Activated T-cell treated with anti-CD3 and anti-CD28 coated beads for 48 hours (primary cell): Measurements from ENCODE around the gene LGALS7B.
"Not testable (repeated sequence)": the region's sequence is repeated elsewhere in the genome, so short reads cannot be mapped to it uniquely, and the experiment has no call there.

Experiments used
- DNase-seq: peaks from one replicate; pipeline ENCODE4 v3.0.0-alpha.2; 2020; ENCODE audit warnings: low read depth

The LGALS7B gene

GRCh38 chr19:38825936-38826335 lies 36.9 kb downstream of the LGALS7B start:
- DNase-seq, result not testable (repeated sequence)

DNA sequence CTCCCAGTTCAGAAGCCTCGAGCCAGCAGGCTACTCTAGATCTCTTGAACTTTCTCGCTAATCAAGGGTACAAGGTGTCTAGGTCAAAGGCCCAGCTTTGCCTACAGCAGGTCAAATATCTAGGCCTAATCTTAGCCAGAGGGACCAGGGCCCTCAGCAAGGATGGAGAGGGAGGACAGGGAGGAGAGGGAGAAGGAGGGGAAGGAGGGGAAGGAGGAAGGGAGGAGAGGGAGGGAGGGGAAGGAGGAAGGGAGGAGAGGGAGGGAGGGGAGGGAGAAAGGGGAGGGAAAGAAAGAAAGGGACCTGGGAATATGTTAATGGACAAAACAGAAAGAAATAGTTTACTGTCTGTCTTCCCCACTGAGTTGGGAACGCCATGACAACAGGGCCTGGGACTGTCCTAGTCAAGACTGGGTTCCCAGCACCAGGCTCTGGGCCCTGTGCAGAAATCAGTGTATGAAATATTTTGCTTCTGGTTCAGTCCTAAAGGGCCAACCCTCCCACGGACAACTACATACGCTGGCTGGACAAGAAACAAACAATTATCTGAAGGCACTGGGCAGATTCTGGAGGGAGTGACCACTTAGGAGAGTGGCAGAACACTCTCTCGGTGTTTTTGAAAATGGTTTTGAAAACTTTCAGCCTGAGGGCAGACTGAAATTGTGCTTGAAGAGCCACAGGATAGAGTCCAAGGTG lies 38.0 kb downstream of the LGALS7B start:
- no peak for DNase-seq

- not testable (repeated sequence) for DNase-seq
Observed at GRCh38 chr19:38829203-38829602, 40.2 kb downstream of the LGALS7B start.

- no peak for DNase-seq
Observed at GRCh38 chr19:38830039-38830733, 41.2 kb downstream of the LGALS7B start.

- no peak for DNase-seq
Observed at GRCh38 chr19:38831142-38831605, 42.2 kb downstream of the LGALS7B start.

GRCh38 chr19:38833092-38833425 lies 44.1 kb downstream of the LGALS7B start:
- DNase-seq, result no peak

- DNase-seq, result no peak
Observed at GRCh38 chr19:38834104-38834490, 45.1 kb downstream of the LGALS7B start.

DNA sequence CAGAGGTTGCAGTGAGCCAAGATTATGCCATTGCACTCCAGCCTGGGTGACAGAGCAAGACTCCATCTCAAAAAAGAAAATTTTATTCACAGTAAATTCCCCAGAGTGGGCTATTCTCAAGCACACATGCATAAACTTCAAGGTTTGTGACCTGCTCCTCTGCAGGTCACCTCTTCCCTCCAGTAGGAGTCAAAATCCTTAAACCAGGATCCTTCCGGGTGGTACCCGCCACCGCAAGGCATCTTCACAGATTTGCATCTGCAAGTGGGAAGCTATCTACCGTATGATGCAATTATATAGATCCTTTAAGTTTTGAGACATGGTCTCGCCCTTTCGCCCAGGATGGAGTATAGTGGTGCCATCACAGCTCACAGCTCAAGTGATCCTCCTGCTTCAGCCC lies 45.6 kb downstream of the LGALS7B start:
- DNase-seq, result no peak

GRCh38 chr19:38836159-38836982 lies 47.4 kb downstream of the LGALS7B start:
- no peak for DNase-seq

DNA sequence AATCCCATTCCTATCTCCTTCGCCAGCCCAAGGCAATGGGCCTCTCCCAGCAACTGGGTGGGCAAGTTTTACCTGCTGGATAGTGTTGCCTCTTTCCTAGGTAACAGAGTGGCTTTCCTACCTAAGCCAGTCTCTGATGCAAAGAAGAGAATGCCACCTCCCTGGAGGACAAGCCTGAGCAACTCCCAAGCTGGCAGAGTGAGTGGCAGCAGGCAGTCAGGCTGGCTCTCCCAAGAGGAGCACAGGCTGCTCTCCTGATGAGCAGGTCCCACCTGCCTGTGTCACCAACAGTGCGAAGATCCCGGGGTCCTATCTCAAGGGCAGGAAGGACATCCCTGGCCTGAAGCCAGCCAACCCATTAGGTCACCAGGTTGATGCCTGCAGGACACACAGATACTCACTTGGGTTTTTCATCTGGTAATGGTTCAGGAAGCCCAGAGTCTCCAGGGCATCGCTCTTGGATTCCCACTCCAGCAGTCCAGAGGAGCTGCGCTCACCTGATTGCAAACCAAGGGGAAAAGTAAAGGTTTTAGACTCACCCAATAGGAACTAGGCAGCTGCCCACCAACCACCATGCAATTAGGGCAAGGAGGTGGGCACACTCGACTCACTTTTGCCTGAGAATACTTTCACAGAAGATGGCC lies 48.1 kb downstream of the LGALS7B start:
- no peak for DNase-seq

DNA sequence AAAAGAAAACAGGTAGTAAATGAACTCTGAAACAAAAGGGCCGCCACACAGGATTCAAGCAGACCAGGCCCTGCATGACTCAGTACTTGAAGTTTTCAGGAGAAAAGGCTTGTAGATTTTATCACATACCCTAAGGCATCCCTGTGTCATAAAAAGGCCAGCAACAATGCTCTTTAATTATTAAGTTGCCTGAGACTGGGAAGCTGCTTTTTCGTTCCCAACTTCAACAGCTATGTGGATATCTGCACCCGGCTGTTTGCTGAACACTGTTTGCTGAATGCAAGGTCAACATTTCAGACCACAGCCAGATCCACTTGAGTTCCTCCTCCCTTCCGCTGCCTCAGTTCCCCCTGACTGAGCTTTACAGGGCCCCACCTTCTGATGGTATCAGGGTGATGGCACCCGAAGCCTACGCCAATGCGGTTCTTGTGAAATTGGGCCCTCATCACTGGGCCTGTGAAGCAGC lies 48.7 kb downstream of the LGALS7B start:
- no peak for DNase-seq

GRCh38 chr19:38838208-38838985 lies 49.4 kb downstream of the LGALS7B start:
- peak; percentile 60 for DNase-seq

- DNase-seq, result no peak
Observed at GRCh38 chr19:38838986-38839761, 50.2 kb downstream of the LGALS7B start.

DNA sequence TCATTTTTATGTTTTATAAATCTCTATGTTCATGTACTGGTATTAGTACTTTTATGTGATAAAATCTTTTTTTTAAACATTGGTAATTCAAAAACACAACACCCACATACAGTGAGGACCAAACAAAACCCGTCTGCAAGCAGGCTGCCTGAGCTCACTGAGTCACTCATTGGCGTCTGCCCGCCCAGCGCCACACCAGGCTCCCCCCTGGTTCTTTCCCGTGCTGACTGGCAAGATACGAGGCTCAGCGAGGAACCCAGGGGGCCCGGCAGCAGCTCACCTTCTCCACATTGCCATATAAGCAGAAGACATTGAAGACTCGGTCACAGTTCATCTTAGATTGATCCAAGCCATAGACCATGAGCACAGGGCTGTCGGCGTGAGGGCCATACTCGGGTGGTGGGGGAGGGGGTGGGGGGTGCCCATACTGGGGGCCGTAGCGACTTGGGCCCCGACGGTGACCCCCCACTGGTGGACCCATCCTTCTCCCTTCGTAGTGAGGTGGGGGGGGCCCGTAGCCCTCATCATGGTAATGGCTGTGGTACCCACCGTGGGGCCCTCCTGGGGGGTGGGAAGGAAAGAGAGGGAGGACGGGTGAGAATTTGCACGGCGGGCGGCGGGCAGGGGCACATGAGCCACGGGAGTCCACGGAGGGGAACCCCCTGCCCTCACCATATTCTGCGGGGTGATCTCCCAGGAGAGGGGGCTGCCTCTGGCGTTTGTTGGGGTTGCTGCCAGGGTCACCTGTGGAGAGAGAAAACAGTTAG lies 51.0 kb downstream of the LGALS7B start:
- no peak for DNase-seq

GRCh38 chr19:38840583-38840968 lies 51.6 kb downstream of the LGALS7B start:
- no peak for DNase-seq
